Caco-2 (cell line): ENCODE results near the gene ZNF511. TPM values are rescaled to one million over a fixed set of nuclear protein-coding genes. Genes with fewer than 3 reads are reported as not detected.

Source experiments
- BruUV-seq: library from RNA; stranded (reverse); fragments of 400-500 nt; replicated peaks from 2 replicates; lab custom pipeline; 2021; lab: Mats Ljungman, UMichigan
- CTCF ChIA-PET: fragments of 300-600 bp; sonication (Branson Sonifier 250); formaldehyde crosslinking; loops from one replicate; lab custom pipeline; 2022; ENCODE audit warnings: antibody characterized with exemption; lab: Charles Lee
- POLR2A ChIA-PET: fragments of 300-600 bp; sonication (Branson Sonifier 250); formaldehyde crosslinking; loops from one replicate; lab custom pipeline; 2022; ENCODE audit warnings: antibody characterized with exemption; lab: Charles Lee
- DNase-seq, 2 experiments: peaks; one replicate each; pipeline versions ENCODE4 v3.0.0 to v3.0.0-alpha.2; 2020 to 2022
- H3K27me3 ChIP-seq: replicated peaks from 2 replicates; pipeline ENCODE4 v1.6.0; 2011; ENCODE audit warnings: low read length; ENCODE audit not compliant: control insufficient read depth, insufficient read depth
- H3K36me3 ChIP-seq: 2 replicates; pipeline ENCODE4 v1.5.1; 2011; ENCODE audit warnings: low read length; ENCODE audit not compliant: control insufficient read depth, insufficient read depth
- H3K4me1 ChIP-seq: fragments of 250-450 bp; sonication (Bioruptor Pico); 2 replicates; pipeline ENCODE4 v1.5.1; 2020; ENCODE audit warnings: mild to moderate bottlenecking
- H3K4me3 ChIP-seq: 2 replicates; pipeline ENCODE4 v1.5.1; 2011; ENCODE audit warnings: low read depth, mild to moderate bottlenecking, control low read depth, low read length
- H3K9me3 ChIP-seq: fragments of 250-450 bp; sonication (Bioruptor Pico); 2 replicates; pipeline ENCODE4 v1.5.1; 2020; ENCODE audit warnings: mild to moderate bottlenecking, moderate library complexity
- H3K27ac Mint-ChIP-seq: one replicate; pipeline ENCODE4 v1.8.0; 2022; ENCODE audit warnings: mixed read lengths; ENCODE audit not compliant: unreplicated experiment
- H3K27me3 Mint-ChIP-seq: one replicate; pipeline ENCODE4 v1.8.0; 2022; ENCODE audit warnings: mixed read lengths; ENCODE audit not compliant: insufficient read depth, unreplicated experiment
- H3K36me3 Mint-ChIP-seq: one replicate; pipeline ENCODE4 v1.8.0; 2022; ENCODE audit warnings: mild to moderate bottlenecking, mixed read lengths; ENCODE audit not compliant: insufficient read depth, unreplicated experiment
- H3K4me1 Mint-ChIP-seq: one replicate; pipeline ENCODE4 v1.8.0; 2022; ENCODE audit warnings: low read depth, mixed read lengths; ENCODE audit not compliant: unreplicated experiment
- H3K4me3 Mint-ChIP-seq: one replicate; pipeline ENCODE4 v1.8.0; 2022; ENCODE audit warnings: mild to moderate bottlenecking, moderate library complexity, mixed read lengths; ENCODE audit not compliant: unreplicated experiment
- H3K9me3 Mint-ChIP-seq: one replicate; pipeline ENCODE4 v1.8.0; 2022; ENCODE audit warnings: mixed read lengths; ENCODE audit not compliant: unreplicated experiment
- CTCF ChIP-seq, 2 experiments: fragments of 200-600 bp in 1 of 2; IDR thresholded peaks; 1 replicate in 1 of 2; 2 replicates in 1 of 2; pipeline versions ENCODE4 v1.5.1 to v1.8.0; 2011 to 2022; ENCODE audit warnings: antibody characterized with exemption in 1 of 2, control low read depth in 1 of 2, inconsistent platforms in 1 of 2, low read depth in 1 of 2, low read length in 1 of 2, mild to moderate bottlenecking in 1 of 2, moderate library complexity in 1 of 2; ENCODE audit not compliant: insufficient read depth in 1 of 2, severe bottlenecking in 1 of 2, unreplicated experiment in 1 of 2
- intact Hi-C: fragments of 100-400 bp; cut with micrococcal nuclease; formaldehyde crosslinking; loops from one replicate; pipeline ENCODE4 v1.10.0; 2022; ENCODE audit not compliant: unreplicated experiment
- total RNA-seq: library from RNA; stranded (reverse); gene quantifications from 2 replicates; pipeline ENCODE4 v1.2.3, GENCODE V29; 2022

Gene ZNF511
- total RNA-seq, 1 experiment from 2014 or later = 98.5 TPM

- DNase-seq = no peak
- BruUV-seq = no TSS peak
- no peaks in the 10 kb centered on the region for H3K27me3 Mint-ChIP-seq
- H3K4me1 Mint-ChIP-seq = peaks cover 13% of the 10 kb centered on the region
- H3K4me1 ChIP-seq = peaks cover 47% of the 10 kb centered on the region
- peak overlapping the region; percentile 17 for H3K4me3 Mint-ChIP-seq
- CTCF ChIA-PET = no interaction called here
- no peaks in the 10 kb centered on the region for H3K27me3 ChIP-seq
- H3K36me3 Mint-ChIP-seq = peaks cover 60% of the 10 kb centered on the region
- POLR2A ChIA-PET = no interaction called here
- H3K27ac Mint-ChIP-seq = peak overlapping the region; percentile 65
- intact Hi-C loops = loop anchor here (2.0 kb wide), 1 partner anchor 22 kb away; no protein-coding TSS in a partner anchor
- 0 out of 2 replicates have a peak, but pooled peaks cover 1% of the 10 kb centered on the region for H3K36me3 ChIP-seq
- H3K4me3 ChIP-seq = no peak overlapping the region
- H3K9me3 ChIP-seq = 0 out of 2 replicates have a peak, but pooled peaks cover 3% of the 10 kb centered on the region
- H3K9me3 Mint-ChIP-seq = peaks cover 5% of the 10 kb centered on the region
- TF ChIP-seq CTCF (IDR thresholded peaks at IDR 0.05; ENCODE audit: insufficient read depth in 1 of 2, low read depth in 1 of 2, low read length in 1 of 2, severe bottlenecking in 1 of 2, unreplicated experiment in 1 of 2) = no peak
Observed at GRCh38 chr10:133350283-133350949, 41.7 kb downstream of the ZNF511 start.

GRCh38 chr10:133350950-133351329 is 42.2 kb downstream of the ZNF511 start:
- no peaks in the 10 kb centered on the region for H3K27me3 Mint-ChIP-seq
- H3K4me3 Mint-ChIP-seq = peak overlapping the region; percentile 17
- peak overlapping the region; percentile 65 for H3K27ac Mint-ChIP-seq
- peaks cover 8% of the 10 kb centered on the region for H3K4me1 Mint-ChIP-seq
- TF ChIP-seq CTCF (IDR thresholded peaks at IDR 0.05; ENCODE audit: insufficient read depth in 1 of 2, low read depth in 1 of 2, low read length in 1 of 2, severe bottlenecking in 1 of 2, unreplicated experiment in 1 of 2) = no peak
- H3K36me3 Mint-ChIP-seq = peaks cover 55% of the 10 kb centered on the region
- ChIA-PET POLR2A (interaction anchor here (1.0 kb wide), 2 partner anchors 10 to 26 kb away, joined by 4 read pairs; no protein-coding TSS in a partner anchor), CTCF (interaction anchor here (0.7 kb wide), 1 partner anchor 367 kb away, joined by 4 read pairs; no protein-coding TSS in a partner anchor)
- no peaks in the 10 kb centered on the region for H3K9me3 Mint-ChIP-seq
- Histone ChIP-seq H3K36me3 (0 out of 2 replicates have a peak, but pooled peaks cover 3% of the 10 kb centered on the region), H3K4me3 (no peak overlapping the region), H3K27me3 (no peaks in the 10 kb centered on the region), H3K4me1 (peaks cover 46% of the 10 kb centered on the region), H3K9me3 (no peaks in the 10 kb centered on the region)
- DNase-seq = no peak
- BruUV-seq = no TSS peak
- intact Hi-C loops = loop anchor here (2.0 kb wide), 1 partner anchor 22 kb away; no protein-coding TSS in a partner anchor

- ChIA-PET CTCF (interaction anchor here (0.7 kb wide), 1 partner anchor 367 kb away, joined by 4 read pairs; no protein-coding TSS in a partner anchor), POLR2A (interaction anchor here (0.6 to 1.0 kb wide), 4 partner anchors 10 to 81 kb away, joined by 4 to 9 read pairs (median 4); partner anchors contain the start of gene PAOX)
- intact Hi-C loops = loop anchor here (2.0 kb wide), 1 partner anchor 23 kb away; no protein-coding TSS in a partner anchor
- H3K4me3 Mint-ChIP-seq = peak overlapping the region; percentile 17
- H3K4me1 Mint-ChIP-seq = peaks cover 8% of the 10 kb centered on the region
- DNase-seq = no peak
- H3K36me3 Mint-ChIP-seq = peaks cover 48% of the 10 kb centered on the region
- Histone ChIP-seq H3K4me3 (no peak overlapping the region), H3K27me3 (no peaks in the 10 kb centered on the region), H3K36me3 (0 out of 2 replicates have a peak, but pooled peaks cover 5% of the 10 kb centered on the region), H3K9me3 (no peaks in the 10 kb centered on the region), H3K4me1 (peaks cover 52% of the 10 kb centered on the region)
- no TSS peak for BruUV-seq
- TF ChIP-seq CTCF (IDR thresholded peaks at IDR 0.05; ENCODE audit: insufficient read depth in 1 of 2, low read depth in 1 of 2, low read length in 1 of 2, severe bottlenecking in 1 of 2, unreplicated experiment in 1 of 2) = no peak
- H3K27me3 Mint-ChIP-seq = no peaks in the 10 kb centered on the region
- H3K27ac Mint-ChIP-seq = peak overlapping the region; percentile 65
- no peaks in the 10 kb centered on the region for H3K9me3 Mint-ChIP-seq
Observed at GRCh38 chr10:133351408-133352318, 42.9 kb downstream of the ZNF511 start.
